ENCODE measurements around the gene DBNDD2. TPM values are rescaled to one million over a fixed set of nuclear protein-coding genes. Genes with fewer than 3 reads are reported as not detected.
A peak's percentile ranks its signal among the peaks of the same experiment; 100 is the strongest.

The DBNDD2 gene
- total and polyA plus RNA-seq, 2 donors (not counting 1 experiment from before 2014, with no cell fraction given): 4.8 to 51.8 TPM

DNA sequence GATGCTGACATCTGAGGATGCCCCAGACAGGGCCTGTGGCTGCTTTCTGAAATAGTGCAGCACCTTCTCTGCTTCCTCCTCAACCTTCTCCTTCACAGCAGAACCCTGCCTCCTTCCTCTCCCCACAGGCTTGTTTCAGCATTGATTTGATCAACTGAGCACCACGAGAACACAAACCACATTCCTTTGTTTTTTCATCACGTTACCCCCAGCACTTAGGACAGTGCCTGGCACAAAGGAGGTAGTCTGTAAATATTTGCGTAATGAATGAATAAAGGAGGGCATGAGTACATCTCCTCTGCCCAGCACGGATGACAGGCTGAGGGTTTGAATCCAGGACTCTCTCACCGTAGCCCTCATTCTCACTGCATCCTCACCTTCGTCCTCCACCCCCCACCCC is 40.2 kb downstream of the DBNDD2 start:
- H3K9me3 ChIP-seq (ENCODE audit: control insufficient read depth, insufficient read depth, low read depth, low read length): no peaks in the 10 kb centered on the region
- no peak for DNase-seq (ENCODE audit: low read depth in 2 of 2)

GRCh38 chr20:45449528-45449927 is 41.4 kb downstream of the DBNDD2 start:
- Histone ChIP-seq H3K36me3 (ENCODE audit: control insufficient read depth, insufficient read depth, low read length) (no peaks in the 10 kb centered on the region), H2AFZ (ENCODE audit: low read length) (no peak overlapping the region), H3K4me1 (ENCODE audit: control insufficient read depth, extremely low read depth, insufficient read depth, low read length) (no peaks in the 10 kb centered on the region), H3K27me3 (ENCODE audit: control insufficient read depth, insufficient read depth, low read length) (peaks cover 8% of the 10 kb centered on the region), H3K4me3 (replicated peaks in 1 of 4; ENCODE audit: control extremely low read depth in 1 of 4, insufficient read depth in 1 of 4, low read depth in 3 of 4, low read length in 4 of 4) (no peak overlapping the region), H3K27ac (ENCODE audit: insufficient read depth, low read length) (no peak overlapping the region), H3K9ac (ENCODE audit: insufficient read depth, low read length) (no peak overlapping the region), H4K20me1 (ENCODE audit: control insufficient read depth, extremely low read depth, insufficient read depth, low read length) (no peaks in the 10 kb centered on the region), H3K9me3 (ENCODE audit: control insufficient read depth, insufficient read depth, low read depth, low read length) (no peaks in the 10 kb centered on the region), H3K4me2 (ENCODE audit: extremely low read depth, insufficient read depth, low read length) (no peak overlapping the region), H3K79me2 (ENCODE audit: control insufficient read depth, insufficient read depth, low read length) (no peaks in the 10 kb centered on the region)
- no peak for DNase-seq (ENCODE audit: low read depth in 2 of 2)
- TF ChIP-seq, protein P1, sequence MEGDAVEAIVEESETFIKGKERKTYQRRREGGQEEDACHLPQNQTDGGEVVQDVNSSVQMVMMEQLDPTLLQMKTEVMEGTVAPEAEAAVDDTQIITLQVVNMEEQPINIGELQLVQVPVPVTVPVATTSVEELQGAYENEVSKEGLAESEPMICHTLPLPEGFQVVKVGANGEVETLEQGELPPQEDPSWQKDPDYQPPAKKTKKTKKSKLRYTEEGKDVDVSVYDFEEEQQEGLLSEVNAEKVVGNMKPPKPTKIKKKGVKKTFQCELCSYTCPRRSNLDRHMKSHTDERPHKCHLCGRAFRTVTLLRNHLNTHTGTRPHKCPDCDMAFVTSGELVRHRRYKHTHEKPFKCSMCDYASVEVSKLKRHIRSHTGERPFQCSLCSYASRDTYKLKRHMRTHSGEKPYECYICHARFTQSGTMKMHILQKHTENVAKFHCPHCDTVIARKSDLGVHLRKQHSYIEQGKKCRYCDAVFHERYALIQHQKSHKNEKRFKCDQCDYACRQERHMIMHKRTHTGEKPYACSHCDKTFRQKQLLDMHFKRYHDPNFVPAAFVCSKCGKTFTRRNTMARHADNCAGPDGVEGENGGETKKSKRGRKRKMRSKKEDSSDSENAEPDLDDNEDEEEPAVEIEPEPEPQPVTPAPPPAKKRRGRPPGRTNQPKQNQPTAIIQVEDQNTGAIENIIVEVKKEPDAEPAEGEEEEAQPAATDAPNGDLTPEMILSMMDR (conservative IDR thresholded peaks at IDR 0.05 in 1 of 2, IDR thresholded peaks at IDR 0.05 in 1 of 2; ENCODE audit: low read depth in 1 of 2, low read length in 2 of 2): no peak
- no peak for TF ChIP-seq EZH2 (IDR thresholded peaks at IDR 0.05; ENCODE audit: low read length, missing control alignments)

More for the DNA sequence above, 40.2 kb downstream of the DBNDD2 start:
- no peaks in the 10 kb centered on the region for H3K4me1 ChIP-seq (ENCODE audit: control insufficient read depth, extremely low read depth, insufficient read depth, low read length)
- H2AFZ ChIP-seq (ENCODE audit: low read length): no peak overlapping the region
- H3K36me3 ChIP-seq (ENCODE audit: control insufficient read depth, insufficient read depth, low read length): no peaks in the 10 kb centered on the region
- no peaks in the 10 kb centered on the region for H3K79me2 ChIP-seq (ENCODE audit: control insufficient read depth, insufficient read depth, low read length)
- no peak overlapping the region for H3K9ac ChIP-seq (ENCODE audit: insufficient read depth, low read length)
- H4K20me1 ChIP-seq (ENCODE audit: control insufficient read depth, extremely low read depth, insufficient read depth, low read length): no peaks in the 10 kb centered on the region
- H3K4me2 ChIP-seq (ENCODE audit: extremely low read depth, insufficient read depth, low read length): no peak overlapping the region
- peaks cover 14% of the 10 kb centered on the region for H3K27me3 ChIP-seq (ENCODE audit: control insufficient read depth, insufficient read depth, low read length)
- no peak overlapping the region for H3K4me3 ChIP-seq (replicated peaks in 1 of 4; ENCODE audit: control extremely low read depth in 1 of 4, insufficient read depth in 1 of 4, low read depth in 3 of 4, low read length in 4 of 4)
- no peak for TF ChIP-seq EZH2 (IDR thresholded peaks at IDR 0.05; ENCODE audit: low read length, missing control alignments)
- TF ChIP-seq, protein P1 (conservative IDR thresholded peaks at IDR 0.05 in 1 of 2, IDR thresholded peaks at IDR 0.05 in 1 of 2; ENCODE audit: low read depth in 1 of 2, low read length in 2 of 2): no peak
- no peak overlapping the region for H3K27ac ChIP-seq (ENCODE audit: insufficient read depth, low read length)

DNA sequence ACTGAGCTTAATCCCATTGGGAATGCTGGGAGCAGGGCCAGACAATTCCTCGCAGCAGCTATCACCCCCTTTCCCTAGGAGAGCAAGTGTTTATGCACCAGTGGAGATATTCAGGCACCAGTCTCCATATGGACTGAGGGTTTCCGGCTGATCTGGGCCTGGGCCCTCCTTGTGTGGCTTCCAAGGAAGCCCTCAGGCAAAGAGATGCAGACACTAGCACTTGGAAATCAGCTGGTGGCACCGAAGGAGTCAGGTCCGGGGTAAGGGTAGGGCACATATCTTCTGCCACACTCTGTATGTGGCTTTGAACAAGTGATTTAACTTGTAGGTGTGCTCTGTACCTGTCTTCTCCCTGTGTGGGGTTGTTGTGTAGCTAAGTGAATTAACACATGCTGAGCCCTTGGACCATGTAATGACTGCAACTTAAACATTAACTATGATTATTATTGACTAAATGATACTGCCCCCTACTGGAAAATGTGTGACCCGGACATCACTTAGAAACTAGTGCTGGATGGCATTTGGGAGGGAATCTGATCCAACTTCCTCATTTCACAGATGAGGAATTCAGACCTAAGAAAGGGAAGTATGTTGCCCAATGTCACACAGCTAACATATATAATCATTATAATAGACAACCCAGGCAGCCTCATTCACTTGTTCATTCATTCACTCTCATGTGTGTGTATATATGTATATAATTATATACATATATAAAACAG is 42.2 kb downstream of the DBNDD2 start:
- peak; percentile 30 to 64 for DNase-seq (ENCODE audit: low read depth in 2 of 2)
- no peak overlapping the region for H3K9ac ChIP-seq (ENCODE audit: insufficient read depth, low read length)
- H2AFZ ChIP-seq (ENCODE audit: low read length): no peak overlapping the region
- H3K79me2 ChIP-seq (ENCODE audit: control insufficient read depth, insufficient read depth, low read length): no peaks in the 10 kb centered on the region
- no peak overlapping the region for H3K4me3 ChIP-seq (replicated peaks in 1 of 4; ENCODE audit: control extremely low read depth in 1 of 4, insufficient read depth in 1 of 4, low read depth in 3 of 4, low read length in 4 of 4)
- H3K36me3 ChIP-seq (ENCODE audit: control insufficient read depth, insufficient read depth, low read length): no peaks in the 10 kb centered on the region
- H3K4me1 ChIP-seq (ENCODE audit: control insufficient read depth, extremely low read depth, insufficient read depth, low read length): no peaks in the 10 kb centered on the region
- H3K27me3 ChIP-seq (ENCODE audit: control insufficient read depth, insufficient read depth, low read length): peaks cover 7% of the 10 kb centered on the region
- TF ChIP-seq, protein P1 (conservative IDR thresholded peaks at IDR 0.05 in 1 of 2, IDR thresholded peaks at IDR 0.05 in 1 of 2; ENCODE audit: low read depth in 1 of 2, low read length in 2 of 2): peak; percentile 50 to 67
- TF ChIP-seq EZH2 (IDR thresholded peaks at IDR 0.05; ENCODE audit: low read length, missing control alignments): no peak
- H3K9me3 ChIP-seq (ENCODE audit: control insufficient read depth, insufficient read depth, low read depth, low read length): no peaks in the 10 kb centered on the region
- H4K20me1 ChIP-seq (ENCODE audit: control insufficient read depth, extremely low read depth, insufficient read depth, low read length): no peaks in the 10 kb centered on the region
- no peak overlapping the region for H3K4me2 ChIP-seq (ENCODE audit: extremely low read depth, insufficient read depth, low read length)
- H3K27ac ChIP-seq (ENCODE audit: insufficient read depth, low read length): no peak overlapping the region
